Epithelial cell of alveolus of lung (primary cell): ENCODE results near the gene PSORS1C2. TPM values are rescaled to one million over a fixed set of nuclear protein-coding genes. Genes with fewer than 3 reads are reported as not detected.

Experiments used
- total RNA-seq: library from RNA; depleted of rRNA; stranded (reverse); fragments of >200 nt; gene quantifications from 2 replicates; pipeline ENCODE4 v1.2.1, GENCODE V29; 2015

Gene PSORS1C2
- total RNA-seq: not detected in 2 replicates

GRCh38 chr6:31138982-31139381 lies at the start of gene PSORS1C2:
Gene PSORS1C2 (minus strand): TSS chr6:31139066. CDS start chr6:31139026, 40 bp downstream.

DNA sequence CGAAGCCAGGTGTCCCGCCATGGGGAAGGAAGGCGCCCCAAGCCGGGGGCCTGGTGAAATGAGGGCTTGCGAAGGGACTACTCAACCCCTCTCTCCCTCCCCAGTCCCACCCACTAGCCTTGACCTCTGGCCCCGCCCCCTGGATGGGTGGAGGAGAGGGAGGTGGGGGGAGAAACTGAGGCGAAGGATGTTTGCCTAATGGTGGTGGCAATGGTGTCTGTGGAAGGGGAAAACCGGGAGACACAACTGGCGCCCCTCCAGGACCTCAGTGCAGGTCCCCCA lies 31.7 kb upstream of the PSORS1C2 start, which contains the start of gene POU5F1:
TSS of gene POU5F1 (minus strand) at position 83 of the 282 bp plus-strand sequence. CDS start at position 21, 62 bp downstream.

GRCh38 chr6:31158140-31158862 lies 19.4 kb upstream of the PSORS1C2 start, which contains the start of gene TCF19:
Gene TCF19 (plus strand): TSS chr6:31158589. CDS start chr6:31159470, 881 bp downstream.

GRCh38 chr6:31157513-31158139 lies 18.8 kb upstream of the PSORS1C2 start, which contains the start of gene CCHCR1:
Gene CCHCR1 (minus strand): TSS chr6:31157802. CDS start chr6:31157600, 202 bp downstream.

DNA sequence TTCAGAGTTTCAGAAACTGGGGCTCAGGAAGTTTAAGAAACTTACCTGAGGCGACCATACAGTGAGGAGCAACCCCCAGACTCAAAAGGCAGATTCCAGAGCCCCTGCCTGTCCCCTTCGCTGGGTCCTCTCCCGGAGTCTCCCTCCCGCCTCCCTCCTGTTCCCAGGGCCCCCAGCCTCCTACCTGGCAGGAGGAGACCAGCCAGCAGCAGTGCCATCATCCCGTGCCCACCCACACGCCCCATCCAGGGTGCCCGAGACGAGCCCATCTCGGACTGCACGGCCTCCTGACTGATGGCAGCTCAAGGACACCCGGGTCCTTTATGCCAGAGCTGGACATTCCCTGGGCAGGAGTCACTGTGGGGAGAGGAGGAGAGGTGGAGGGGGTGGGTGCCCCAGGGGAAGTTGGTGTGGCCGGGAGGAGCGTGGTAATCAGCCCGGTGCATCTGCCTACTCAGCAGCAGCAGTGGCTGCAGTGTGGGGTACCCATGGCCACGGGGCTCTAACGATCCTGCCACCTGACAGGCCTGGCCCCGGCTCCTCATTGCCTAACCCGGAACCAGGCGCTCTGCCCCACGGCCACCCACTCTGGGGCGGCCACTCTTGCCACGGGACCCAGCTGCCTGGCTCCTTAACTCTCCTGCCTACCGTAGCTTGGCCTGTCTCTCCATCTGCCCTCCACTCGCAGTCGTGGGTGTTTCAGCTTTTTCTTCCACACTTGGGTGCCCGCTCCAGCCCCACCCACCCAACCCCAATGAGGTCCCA lies 18.5 kb downstream of the PSORS1C2 start, which contains the start of gene CDSN:
TSS of gene CDSN (minus strand) at position 296 of the 765 bp plus-strand sequence. CDS start at position 269, 27 bp downstream.

GRCh38 chr6:31114541-31114878 lies 24.4 kb downstream of the PSORS1C2 start, which contains the start of gene PSORS1C1:
Gene PSORS1C1 (plus strand): TSS chr6:31114800. CDS start chr6:31129633, 14,833 bp downstream.

DNA sequence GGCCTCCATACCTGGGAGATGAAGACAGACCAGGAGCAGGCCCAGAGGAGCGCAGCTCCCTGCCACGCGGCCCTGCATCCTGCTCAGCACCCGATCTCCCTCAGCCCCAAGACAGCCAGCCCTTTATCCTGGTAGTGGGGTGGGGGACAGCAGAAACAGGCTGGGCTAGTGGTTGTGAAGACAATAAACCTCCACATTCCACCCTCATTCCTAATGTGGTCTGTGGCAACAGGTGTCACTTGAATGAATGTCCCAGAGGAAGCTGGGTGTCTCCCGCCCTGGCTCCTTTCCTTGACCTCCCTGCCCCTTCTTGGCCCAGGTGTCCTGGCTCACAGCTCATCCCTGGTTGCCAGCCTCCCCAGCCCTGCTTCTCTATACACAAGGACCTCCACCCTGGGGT lies 26.4 kb downstream of the PSORS1C2 start, which contains the start of gene C6orf15:
TSS of gene C6orf15 (minus strand) at position 98 of the 400 bp plus-strand sequence. CDS start at position 78, 20 bp downstream.

Other genes starting within 250 kb of the PSORS1C2 start
- 12.3 and 22.7 TPM in 2 replicates for gene GTF2H4, start 230.9 kb downstream of the PSORS1C2 start, total RNA-seq
- 14.1 and 14.5 TPM in 2 replicates for gene VARS2, start 224.8 kb downstream of the PSORS1C2 start, total RNA-seq
- not detected in 2 replicates for gene SFTA2, start 206.9 kb downstream of the PSORS1C2 start, total RNA-seq
- gene MUCL3, start 198.1 kb downstream of the PSORS1C2 start, total RNA-seq: not detected in 2 replicates
- not detected in 2 replicates for gene MUC21, start 155.3 kb downstream of the PSORS1C2 start, total RNA-seq
- gene MUC22, start 128.6 kb downstream of the PSORS1C2 start, total RNA-seq: not detected in 2 replicates
- 0.65 TPM in 1 of 2 replicates, not detected in the other for gene C6orf15, start 26.5 kb downstream of the PSORS1C2 start, total RNA-seq
- gene PSORS1C1, start 24.3 kb downstream of the PSORS1C2 start, total RNA-seq: under 0.01 and 0.16 TPM in 2 replicates
- 0.13 TPM in 1 of 2 replicates, not detected in the other for gene CDSN, start 18.6 kb downstream of the PSORS1C2 start, total RNA-seq
- 15.9 and 17.8 TPM in 2 replicates for gene CCHCR1, start 18.7 kb upstream of the PSORS1C2 start, total RNA-seq
- gene TCF19, start 19.5 kb upstream of the PSORS1C2 start, total RNA-seq: 2.7 and 21.2 TPM in 2 replicates
- gene POU5F1, start 31.6 kb upstream of the PSORS1C2 start, total RNA-seq: not detected in 2 replicates
- 494 and 516 TPM in 2 replicates for gene HLA-C, start 133.0 kb upstream of the PSORS1C2 start, total RNA-seq
- 289 and 417 TPM in 2 replicates for gene HLA-B, start 218.1 kb upstream of the PSORS1C2 start, total RNA-seq